Endothelial cell of umbilical vein (primary cell): ENCODE data around the gene CUEDC1. TPM values are rescaled to one million over a fixed set of nuclear protein-coding genes. Genes with fewer than 3 reads are reported as not detected.

ENCODE experiments used
- BruUV-seq: library from RNA; stranded (reverse); fragments of 400-500 nt; replicated peaks from 2 replicates; lab custom pipeline; 2021; lab: Mats Ljungman, UMichigan
- CTCF ChIA-PET: fragments of 300-600, 350-600 bp; sonication (Branson Sonifier 250); formaldehyde crosslinking; loops from one replicate; lab custom pipeline; 2021; ENCODE audit warnings: antibody characterized with exemption, inconsistent platforms; lab: Charles Lee
- POLR2A ChIA-PET: fragments of 300-600, 350-600 bp; sonication (Branson Sonifier 250); formaldehyde crosslinking; loops from one replicate; lab custom pipeline; 2021; ENCODE audit warnings: antibody characterized with exemption, inconsistent platforms; lab: Charles Lee
- DNase-seq: peaks from one replicate; pipeline ENCODE4 v3.0.0-alpha.2; 2011; ENCODE audit warnings: low read depth, low spot score
- FAIRE-seq: peaks from 2 replicates; lab custom pipeline; 2011; peaks lifted over from hg19 to GRCh38; lab: Jason Lieb, UNC
- H2AFZ ChIP-seq: 2 replicates; pipeline ENCODE4 v1.6.0; 2012; ENCODE audit warnings: low read depth, low read length, control low read depth, inconsistent platforms
- H3K27ac ChIP-seq: 2 replicates; pipeline ENCODE4 v1.5.1; 2011; ENCODE audit warnings: low read depth, mild to moderate bottlenecking, control low read depth, low read length, moderate library complexity; ENCODE audit not compliant: insufficient read depth
- H3K27me3 ChIP-seq, 2 experiments: 2 replicates each; pipeline versions ENCODE4 v1.6.0 to v1.6.1; 2011; ENCODE audit warnings: low read length in 2 of 2, mixed read lengths in 1 of 2; ENCODE audit not compliant: control insufficient read depth in 2 of 2, insufficient read depth in 2 of 2
- H3K36me3 ChIP-seq, 2 experiments: 2 replicates in 1 of 2; 3 replicates in 1 of 2; pipeline ENCODE4 v1.5.1; 2011; ENCODE audit warnings: low read length in 2 of 2, mild to moderate bottlenecking in 1 of 2, moderate library complexity in 1 of 2; ENCODE audit not compliant: control insufficient read depth in 2 of 2, insufficient read depth in 2 of 2; ENCODE audit errors: extremely low read depth in 1 of 2
- H3K4me1 ChIP-seq: 3 replicates; pipeline ENCODE4 v1.5.1; 2011; ENCODE audit warnings: mild to moderate bottlenecking, low read length; ENCODE audit not compliant: control insufficient read depth, insufficient read depth; ENCODE audit errors: extremely low read depth
- H3K4me2 ChIP-seq: 2 replicates; pipeline ENCODE4 v1.6.1; 2011; ENCODE audit warnings: low read length, control low read depth, mixed read lengths; ENCODE audit not compliant: insufficient read depth
- H3K4me3 ChIP-seq, 3 experiments: fragments of 200-600 bp in 1 of 3; sonication (generic), shearing (Covaris generic) in 1 of 3; replicated peaks in 1 of 3; 2 replicates each; pipeline ENCODE4 v1.5.1; 2011 to 2016; ENCODE audit warnings: control low read depth in 3 of 3, low read length in 3 of 3, mild to moderate bottlenecking in 2 of 3, inconsistent platforms in 1 of 3, low read depth in 1 of 3, moderate library complexity in 1 of 3; ENCODE audit not compliant: insufficient read depth in 1 of 3
- H3K79me2 ChIP-seq: 2 replicates; pipeline ENCODE4 v1.6.0; 2012; ENCODE audit warnings: low read length, inconsistent platforms; ENCODE audit not compliant: control insufficient read depth, insufficient read depth
- H3K9ac ChIP-seq: replicated peaks from 2 replicates; pipeline ENCODE3; 2011; ENCODE audit warnings: low read length, control low read depth; ENCODE audit not compliant: insufficient read depth; ENCODE audit errors: extremely low read depth
- H3K9me1 ChIP-seq: replicated peaks from 3 replicates; pipeline ENCODE4 v1.6.0; 2011; ENCODE audit warnings: mild to moderate bottlenecking, low read length; ENCODE audit not compliant: control insufficient read depth, insufficient read depth; ENCODE audit errors: extremely low read depth
- H3K9me3 ChIP-seq: replicated peaks from 2 replicates; pipeline ENCODE4 v1.5.1; 2012; ENCODE audit warnings: low read length, inconsistent platforms; ENCODE audit not compliant: control insufficient read depth, insufficient read depth
- H4K20me1 ChIP-seq: replicated peaks from 2 replicates; pipeline ENCODE3; 2011; ENCODE audit warnings: mild to moderate bottlenecking, low read length; ENCODE audit not compliant: control insufficient read depth, insufficient read depth; ENCODE audit errors: extremely low read depth
- GATA2 ChIP-seq: IDR thresholded peaks from 2 replicates; pipeline ENCODE4 v1.7.0; 2011; ENCODE audit warnings: low read depth, mild to moderate bottlenecking, moderate library complexity, mixed read lengths, low read length; ENCODE audit not compliant: insufficient read length, insufficient read depth
- JUN ChIP-seq: IDR thresholded peaks from 2 replicates; pipeline ENCODE4 v1.6.1; 2011; ENCODE audit warnings: borderline replicate concordance, low read depth; ENCODE audit not compliant: insufficient read length, insufficient read depth
- MAX ChIP-seq: IDR thresholded peaks from 2 replicates; pipeline ENCODE4 v1.6.1; 2011; ENCODE audit not compliant: insufficient read depth, insufficient read length
- MYC ChIP-seq: IDR thresholded peaks from one replicate; pipeline ENCODE4 v1.6.1; 2011; ENCODE audit warnings: mild to moderate bottlenecking, low read depth, low read length
- POLR2A ChIP-seq: IDR thresholded peaks from 2 replicates; pipeline ENCODE4 v1.6.1; 2012; ENCODE audit warnings: low read depth, mild to moderate bottlenecking, control low read depth, low read length
- POLR2AphosphoS5 ChIP-seq: IDR thresholded peaks from 2 replicates; pipeline ENCODE4 v1.6.1; 2012; ENCODE audit warnings: low read depth, mild to moderate bottlenecking, control low read depth, low read length, moderate library complexity; ENCODE audit not compliant: insufficient read depth
- dilution Hi-C: fragments of 300-500 bp; cut with MboI; formaldehyde crosslinking; loops from one replicate; pipeline ENCODE4 v1.15.0; 2019; ENCODE audit warnings: low sequenced_read_pairs; ENCODE audit not compliant: extremely low pct_ligation_motif_present
- intact Hi-C: fragments of 100-400 bp; cut with micrococcal nuclease; formaldehyde crosslinking; loops from one replicate; pipeline ENCODE4 v1.10.0; 2022
- polyA plus RNA-seq, 4 experiments: library from polyadenylated mRNA; depleted of rRNA in 3 of 4; stranded (reverse) in 3 of 4; unstranded in 1 of 4; fragments of >200 nt; gene quantifications; 2 replicates each; pipeline versions ENCODE4 v1.2.1 to v1.2.3, GENCODE V29; 2011 to 2012; ENCODE audit warnings: missing spikeins in 1 of 4
- total RNA-seq: library from RNA; stranded (reverse); gene quantifications from 2 replicates; pipeline ENCODE4 v1.2.3, GENCODE V29; 2021
- TF ChIP-seq, protein P1 (sequence below), 2 donors: IDR thresholded peaks; 1 replicate in 1 of 2; 2 replicates in 1 of 2; pipeline ENCODE4 v1.5.1; 2011; ENCODE audit warnings: low read length in 2 of 2, mild to moderate bottlenecking in 2 of 2, moderate library complexity in 2 of 2, control low read depth in 1 of 2, inconsistent platforms in 1 of 2, low read depth in 1 of 2; ENCODE audit not compliant: insufficient read depth in 1 of 2; ENCODE audit errors: extremely low read depth in 1 of 2

Gene CUEDC1
- total and polyA plus RNA-seq, 2 donors (not counting 3 experiments of a cell fraction or from before 2014, with no cell fraction given): 15.8 to 27.7 TPM

DNA sequence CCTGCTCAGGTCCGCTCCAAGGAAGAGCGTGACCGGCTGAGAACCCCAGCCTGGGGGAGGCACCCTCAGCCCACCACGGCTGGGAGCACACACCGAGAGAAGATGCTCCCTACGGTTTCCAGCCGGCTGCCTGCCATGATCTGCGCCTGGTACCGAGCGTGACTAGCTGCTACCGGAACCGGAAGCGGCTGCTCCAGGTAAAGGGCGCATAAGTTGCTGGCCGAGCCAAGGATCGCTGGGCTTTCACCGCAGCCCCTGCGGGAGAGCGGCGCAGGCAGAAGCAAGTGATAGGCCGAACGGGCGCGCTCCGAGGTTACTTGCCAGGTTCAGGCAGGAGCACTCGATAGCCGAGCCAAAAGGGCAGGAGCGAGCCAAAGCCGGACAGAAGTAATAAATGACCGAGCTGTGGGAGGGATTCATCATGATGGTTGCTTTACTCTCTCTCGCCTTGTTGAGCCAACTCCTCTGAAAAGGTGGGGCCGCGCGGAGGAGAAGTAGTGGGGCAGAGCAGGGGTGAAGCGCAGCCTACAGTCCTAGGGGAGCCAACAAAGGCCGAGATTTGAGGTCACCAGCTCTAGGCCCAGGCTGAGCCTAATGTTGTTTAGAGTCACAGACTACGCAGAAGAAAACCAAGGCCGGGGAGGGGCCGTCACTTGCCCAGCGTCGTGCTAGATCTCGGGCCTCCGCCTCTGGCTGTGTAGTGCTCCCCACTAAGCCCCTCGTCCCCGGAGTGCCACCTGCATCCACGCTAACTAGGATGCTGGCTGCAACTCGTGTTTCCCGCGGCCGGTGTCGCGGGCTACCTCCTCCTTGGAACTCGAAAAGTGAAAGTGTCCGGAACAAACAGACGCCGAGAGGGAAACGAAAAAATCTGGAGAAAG is 105.1 kb downstream of the CUEDC1 start, which contains the start of gene MRPS23:
Gene MRPS23, minus strand, starts transcription at position 171 of the 881 bp plus-strand sequence. Its CDS starts 34 bp downstream, at position 137.
- ChIA-PET CTCF (interaction anchor here (1.2 to 18.8 kb wide), 6 partner anchors 8 to 145 kb away, joined by 3 to 584 read pairs (median 6); partner anchors contain the start of gene VEZF1), POLR2A (interaction anchor here (0.8 to 1.2 kb wide), 3 partner anchors 29 to 233 kb away, joined by 3 read pairs; partner anchors contain the start of genes DYNLL2 and SRSF1)
- Histone ChIP-seq H4K20me1 (no peaks in the 10 kb centered on the region), H3K9me3 (no peaks in the 10 kb centered on the region), H3K9me1 (no peaks in the 10 kb centered on the region), H3K36me3 (no peaks in the 10 kb centered on the region), H3K4me2 (peak within 1 kb of the TSS; percentile 98), H3K9ac (peak within 1 kb of the TSS; percentile 84), H3K4me3 (peak within 1 kb of the TSS; percentile 50 to 81 (median 52)), H3K27me3 (no peaks in the 10 kb centered on the region), H3K4me1 (peaks cover 14% of the 10 kb centered on the region), H3K27ac (peak within 1 kb of the TSS; percentile 66), H3K79me2 (peaks cover 15% of the 10 kb centered on the region), H2AFZ (peak within 1 kb of the TSS; percentile 93)
- intact Hi-C loops (loop anchor here (1.0 to 2.0 kb wide), 4 partner anchors 139 to 263 kb away; partner anchors contain the start of gene DYNLL2), dilution Hi-C loops (loop anchor here (25.0 kb wide), 1 partner anchor 137 kb away; the partner anchor contains the start of gene VEZF1)
- BruUV-seq: TSS peak; percentile 93
- FAIRE-seq (peak; percentile 96), DNase-seq (peak; percentile 99)
- TF ChIP-seq MYC (peak; percentile 40), POLR2AphosphoS5 (peak; percentile 97), POLR2A (peak; percentile 80), JUN (no peak), MAX (peak; percentile 60), GATA2 (no peak)
- TF ChIP-seq, protein P1, sequence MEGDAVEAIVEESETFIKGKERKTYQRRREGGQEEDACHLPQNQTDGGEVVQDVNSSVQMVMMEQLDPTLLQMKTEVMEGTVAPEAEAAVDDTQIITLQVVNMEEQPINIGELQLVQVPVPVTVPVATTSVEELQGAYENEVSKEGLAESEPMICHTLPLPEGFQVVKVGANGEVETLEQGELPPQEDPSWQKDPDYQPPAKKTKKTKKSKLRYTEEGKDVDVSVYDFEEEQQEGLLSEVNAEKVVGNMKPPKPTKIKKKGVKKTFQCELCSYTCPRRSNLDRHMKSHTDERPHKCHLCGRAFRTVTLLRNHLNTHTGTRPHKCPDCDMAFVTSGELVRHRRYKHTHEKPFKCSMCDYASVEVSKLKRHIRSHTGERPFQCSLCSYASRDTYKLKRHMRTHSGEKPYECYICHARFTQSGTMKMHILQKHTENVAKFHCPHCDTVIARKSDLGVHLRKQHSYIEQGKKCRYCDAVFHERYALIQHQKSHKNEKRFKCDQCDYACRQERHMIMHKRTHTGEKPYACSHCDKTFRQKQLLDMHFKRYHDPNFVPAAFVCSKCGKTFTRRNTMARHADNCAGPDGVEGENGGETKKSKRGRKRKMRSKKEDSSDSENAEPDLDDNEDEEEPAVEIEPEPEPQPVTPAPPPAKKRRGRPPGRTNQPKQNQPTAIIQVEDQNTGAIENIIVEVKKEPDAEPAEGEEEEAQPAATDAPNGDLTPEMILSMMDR (IDR thresholded peaks at IDR 0.05; ENCODE audit: extremely low read depth in 1 of 2, insufficient read depth in 1 of 2, low read depth in 1 of 2, low read length in 2 of 2): no peak
